Measurements from ENCODE around the gene PCDHGA1. TPM values are rescaled to one million over a fixed set of nuclear protein-coding genes. Genes with fewer than 3 reads are reported as not detected.
"Not testable (repeated sequence)": the region's sequence is repeated elsewhere in the genome, so short reads cannot be mapped to it uniquely, and the experiment has no call there.

The PCDHGA1 gene
- total RNA-seq, 1 donor from 2014 or later, result 0.13 TPM

DNA sequence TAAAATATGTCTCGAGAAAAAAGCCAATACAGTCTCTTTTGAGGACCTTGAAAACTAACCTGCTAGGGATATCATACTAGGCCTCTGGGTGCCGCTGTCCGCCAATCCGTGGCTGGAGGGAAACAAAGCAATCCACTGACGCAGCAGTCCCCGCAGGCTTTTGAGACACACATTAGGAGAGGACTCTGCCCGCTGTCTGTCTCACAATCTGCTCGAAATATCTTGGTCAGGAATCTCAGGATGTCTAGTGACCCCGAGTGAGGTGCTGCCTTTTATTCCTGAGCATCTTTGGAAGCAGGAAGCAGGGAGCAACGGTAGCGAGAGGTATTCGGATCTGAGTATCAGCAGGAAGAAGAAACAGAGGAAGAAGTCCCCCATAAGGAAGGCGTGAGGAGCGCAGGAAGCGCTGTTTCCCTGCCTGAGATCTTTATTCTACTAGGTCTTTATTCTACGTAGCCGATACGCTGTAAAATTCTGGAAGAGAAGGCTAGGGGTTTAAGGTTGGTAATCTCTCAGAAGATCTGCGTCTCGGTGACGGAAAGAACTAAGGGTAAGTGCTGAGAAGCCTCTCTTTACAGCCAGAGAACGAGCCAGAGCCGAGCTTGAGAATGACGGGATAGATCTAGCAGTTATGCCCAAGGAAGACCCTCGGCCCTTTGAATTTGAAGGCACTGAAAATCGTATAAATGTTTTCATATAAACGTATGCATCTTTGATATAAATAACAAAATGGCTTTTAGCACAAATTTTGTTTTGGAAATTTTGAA, 4.0 kb upstream of the PCDHGA1 start:
- Mint-ChIP-seq H3K27ac (ENCODE audit: unreplicated experiment) (no peak overlapping the region), H3K4me1 (ENCODE audit: unreplicated experiment) (no peaks in the 10 kb centered on the region), H3K9me3 (ENCODE audit: unreplicated experiment) (peaks cover 29% of the 10 kb centered on the region), H3K4me3 (ENCODE audit: unreplicated experiment) (no peak overlapping the region), H3K36me3 (ENCODE audit: unreplicated experiment) (peaks cover 6% of the 10 kb centered on the region), H3K27me3 (ENCODE audit: unreplicated experiment) (no peaks in the 10 kb centered on the region)
- no peak for DNase-seq (ENCODE audit: extremely low spot score, unreplicated experiment)
- peak; percentile 13 for TF ChIP-seq CTCF (IDR thresholded peaks at IDR 0.05)

DNA sequence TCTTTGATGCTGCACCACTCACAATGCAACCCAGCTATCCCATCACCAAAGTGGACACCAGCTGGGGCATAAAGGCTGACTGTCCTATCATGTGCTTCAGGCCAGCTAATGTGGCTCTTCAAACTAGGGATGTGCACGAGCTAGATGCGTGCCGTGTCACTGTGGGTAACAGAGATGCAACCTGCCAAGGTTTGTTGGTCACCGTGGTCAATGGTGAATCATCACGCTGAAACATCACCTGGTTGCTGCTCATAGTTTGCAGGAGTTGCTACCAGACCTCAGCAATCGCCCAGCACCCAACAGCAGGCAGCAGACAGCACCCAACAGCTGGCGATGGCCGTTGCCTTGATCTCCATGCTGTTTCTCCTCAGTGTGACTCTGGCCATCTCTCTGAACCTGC, 2.1 kb upstream of the PCDHGA1 start:
- Mint-ChIP-seq H3K4me1 (ENCODE audit: unreplicated experiment) (no peaks in the 10 kb centered on the region), H3K36me3 (ENCODE audit: unreplicated experiment) (no peaks in the 10 kb centered on the region), H3K27me3 (ENCODE audit: unreplicated experiment) (no peaks in the 10 kb centered on the region), H3K27ac (ENCODE audit: unreplicated experiment) (no peak overlapping the region), H3K9me3 (ENCODE audit: unreplicated experiment) (peaks cover 25% of the 10 kb centered on the region), H3K4me3 (ENCODE audit: unreplicated experiment) (no peak overlapping the region)
- DNase-seq (ENCODE audit: extremely low spot score, unreplicated experiment), result no peak
- no peak for TF ChIP-seq CTCF (IDR thresholded peaks at IDR 0.05)

GRCh38 chr5:141332571-141332970, 2.3 kb downstream of the PCDHGA1 start:
- not testable (repeated sequence) for H3K36me3 Mint-ChIP-seq (ENCODE audit: unreplicated experiment); H3K4me1 Mint-ChIP-seq (ENCODE audit: unreplicated experiment); DNase-seq (ENCODE audit: extremely low spot score, unreplicated experiment); H3K4me3 Mint-ChIP-seq (ENCODE audit: unreplicated experiment); H3K27me3 Mint-ChIP-seq (ENCODE audit: unreplicated experiment); H3K27ac Mint-ChIP-seq (ENCODE audit: unreplicated experiment)
- peaks cover 42% of the 10 kb centered on the region for H3K9me3 Mint-ChIP-seq (ENCODE audit: unreplicated experiment)

GRCh38 chr5:141338538-141339306, 8.4 kb downstream of the PCDHGA1 start, which contains the start of gene PCDHGA2:
Gene PCDHGA2, plus strand, starts transcription at chr5:141338760.
- no peak for TF ChIP-seq CTCF (IDR thresholded peaks at IDR 0.05)
- Mint-ChIP-seq H3K4me1 (ENCODE audit: unreplicated experiment) (no peaks in the 10 kb centered on the region), H3K36me3 (ENCODE audit: unreplicated experiment) (no peaks in the 10 kb centered on the region), H3K27me3 (ENCODE audit: unreplicated experiment) (peaks cover 2% of the 10 kb centered on the region), H3K4me3 (ENCODE audit: unreplicated experiment) (no peak within 1 kb of the TSS), H3K27ac (ENCODE audit: unreplicated experiment) (no peak within 1 kb of the TSS), H3K9me3 (ENCODE audit: unreplicated experiment) (peaks cover 51% of the 10 kb centered on the region)
- DNase-seq (ENCODE audit: extremely low spot score, unreplicated experiment), result no peak

DNA sequence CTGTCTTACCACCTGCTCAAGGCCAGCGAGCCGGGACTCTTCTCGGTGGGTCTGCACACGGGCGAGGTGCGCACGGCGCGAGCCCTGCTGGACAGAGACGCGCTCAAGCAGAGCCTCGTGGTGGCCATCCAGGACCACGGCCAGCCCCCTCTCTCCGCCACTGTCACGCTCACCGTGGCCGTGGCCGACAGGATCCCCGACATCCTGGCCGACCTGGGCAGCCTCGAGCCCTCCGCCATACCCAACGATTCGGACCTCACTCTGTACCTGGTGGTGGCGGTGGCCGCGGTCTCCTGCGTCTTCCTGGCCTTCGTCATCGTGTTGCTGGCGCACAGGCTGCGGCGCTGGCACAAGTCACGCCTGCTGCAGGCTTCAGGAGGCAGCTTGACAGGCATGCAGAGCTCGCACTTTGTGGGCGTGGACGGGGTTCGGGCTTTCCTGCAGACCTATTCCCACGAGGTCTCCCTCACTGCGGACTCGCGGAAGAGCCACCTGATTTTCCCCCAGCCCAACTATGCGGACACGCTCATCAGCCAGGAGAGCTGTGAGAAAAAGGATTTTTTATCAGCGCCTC, 10.6 kb downstream of the PCDHGA1 start:
- H3K9me3 Mint-ChIP-seq (ENCODE audit: unreplicated experiment), result peaks cover 44% of the 10 kb centered on the region
- not testable (repeated sequence) for H3K4me3 Mint-ChIP-seq (ENCODE audit: unreplicated experiment); H3K4me1 Mint-ChIP-seq (ENCODE audit: unreplicated experiment); H3K27ac Mint-ChIP-seq (ENCODE audit: unreplicated experiment); DNase-seq (ENCODE audit: extremely low spot score, unreplicated experiment); H3K27me3 Mint-ChIP-seq (ENCODE audit: unreplicated experiment); H3K36me3 Mint-ChIP-seq (ENCODE audit: unreplicated experiment)

DNA sequence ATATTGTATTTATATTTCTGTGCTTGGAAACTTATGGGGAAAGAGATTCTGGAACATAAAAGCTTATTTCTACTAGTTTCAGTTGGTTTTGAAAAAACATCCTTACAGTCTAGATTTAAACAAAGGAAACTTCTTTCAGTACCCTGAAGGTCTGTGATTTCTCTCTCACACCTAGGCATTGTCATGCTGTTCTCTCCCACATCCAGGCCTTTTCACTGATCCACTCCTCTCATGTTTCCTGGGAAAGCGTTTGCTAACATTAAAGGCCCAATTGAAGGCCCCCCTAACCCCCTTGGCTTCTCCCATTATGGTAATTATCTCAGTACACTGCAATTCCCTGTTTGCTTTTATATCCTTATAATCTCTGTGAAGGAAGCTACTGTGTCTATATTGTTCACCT, 12.5 kb downstream of the PCDHGA1 start:
- H3K4me3 Mint-ChIP-seq (ENCODE audit: unreplicated experiment), result no peak overlapping the region
- H3K36me3 Mint-ChIP-seq (ENCODE audit: unreplicated experiment), result no peaks in the 10 kb centered on the region
- H3K27ac Mint-ChIP-seq (ENCODE audit: unreplicated experiment), result no peak overlapping the region
- no peaks in the 10 kb centered on the region for H3K27me3 Mint-ChIP-seq (ENCODE audit: unreplicated experiment)
- H3K9me3 Mint-ChIP-seq (ENCODE audit: unreplicated experiment), result peaks cover 38% of the 10 kb centered on the region
- no peak for TF ChIP-seq CTCF (IDR thresholded peaks at IDR 0.05)
- H3K4me1 Mint-ChIP-seq (ENCODE audit: unreplicated experiment), result no peaks in the 10 kb centered on the region
- DNase-seq (ENCODE audit: extremely low spot score, unreplicated experiment), result no peak

Measured in osteocyte (in vitro differentiated cells).